GM12892 (cell line): Measurements from ENCODE around the gene KRT37.

ENCODE experiments used
- POLR2A ChIP-seq: IDR thresholded peaks from 2 replicates; pipeline ENCODE4 v1.6.1; 2011; ENCODE audit warnings: low read depth, low read length, control low read depth
- TAF1 ChIP-seq: IDR thresholded peaks from 2 replicates; pipeline ENCODE4 v1.6.1; 2011; ENCODE audit warnings: low read depth, mild to moderate bottlenecking, control low read depth, low read length, borderline replicate concordance

- TF ChIP-seq TAF1, result no peak
- no peak for TF ChIP-seq POLR2A
Measured at GRCh38 chr17:41453066-41453465, 28.7 kb upstream of the KRT37 start.
